ENCODE measurements around the gene PHRF1.
A peak's percentile ranks its signal among the peaks of the same experiment; 100 is the strongest.

The PHRF1 gene

GRCh38 chr11:615504-616319, 39.4 kb downstream of the PHRF1 start, which contains the start of gene IRF7:
IRF7 (minus strand) TSS chr11:615950; CDS start chr11:615364, 586 bp downstream.
- peak; percentile 82 for DNase-seq (ENCODE audit: low spot score)

GRCh38 chr11:616320-617198, 40.3 kb downstream of the PHRF1 start:
- DNase-seq (ENCODE audit: low spot score) = no peak

GRCh38 chr11:617199-617911, 41.1 kb downstream of the PHRF1 start:
- no peak for DNase-seq (ENCODE audit: low spot score)

DNA sequence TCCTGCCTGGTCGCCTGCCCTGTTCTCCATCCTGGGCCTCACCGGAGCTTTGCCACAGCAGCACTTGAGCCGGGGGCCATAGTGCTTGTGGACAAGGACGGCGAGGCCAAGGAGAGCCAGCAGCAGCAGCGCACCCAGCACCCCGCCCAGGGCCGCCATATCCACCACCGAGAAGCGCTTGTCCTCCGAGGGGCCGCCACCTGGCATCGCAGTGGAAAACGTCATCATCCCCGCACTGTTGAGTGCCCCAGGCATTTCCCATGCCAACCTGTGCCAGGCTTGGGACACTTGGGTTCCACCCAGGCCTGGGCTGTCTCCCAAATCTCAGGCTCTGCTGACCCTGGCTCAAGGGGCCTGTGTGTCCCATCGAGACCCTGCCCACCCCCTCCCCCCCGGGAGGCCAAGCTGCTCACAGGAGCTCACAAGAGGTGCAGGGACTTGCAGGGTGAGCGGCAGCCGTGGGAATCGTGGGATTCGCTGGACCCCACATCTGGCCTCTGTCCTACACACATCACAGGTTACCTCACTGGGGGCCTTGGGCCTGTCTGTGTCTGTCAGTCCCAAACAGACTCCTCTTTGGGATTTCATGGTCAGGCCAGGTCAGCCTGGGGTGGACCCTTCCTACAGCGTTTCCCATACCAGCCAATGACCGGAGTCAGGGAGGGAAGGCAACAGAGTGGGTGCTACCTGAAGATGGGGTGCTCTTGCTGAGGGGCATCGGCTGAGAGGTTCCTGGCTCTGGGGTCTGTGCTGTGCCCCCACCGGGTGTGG, 41.8 kb downstream of the PHRF1 start:
- no peak for DNase-seq (ENCODE audit: low spot score)

GRCh38 chr11:618856-619627, 42.8 kb downstream of the PHRF1 start:
- DNase-seq (ENCODE audit: low spot score) = no peak

DNA sequence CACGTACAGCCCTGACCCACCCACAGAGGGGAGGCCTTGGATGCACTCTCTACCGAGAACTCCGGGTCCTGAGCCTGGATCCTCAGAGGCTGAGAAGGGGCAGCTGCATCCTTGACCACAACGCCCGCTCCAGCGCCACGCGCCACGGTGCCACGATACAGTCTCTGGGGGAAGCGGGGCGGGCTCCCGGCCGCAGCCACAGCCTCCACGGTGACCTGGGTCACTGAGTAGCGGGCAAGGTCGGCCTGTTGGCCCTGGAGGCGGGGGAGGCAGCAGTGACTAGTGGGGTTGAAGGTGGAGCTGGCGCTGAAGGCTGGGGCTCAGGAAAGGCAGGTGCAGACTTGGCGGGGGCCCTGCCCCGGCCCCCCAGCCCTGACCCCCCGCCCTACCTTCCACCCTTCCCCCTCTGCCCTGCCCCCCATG, 43.4 kb downstream of the PHRF1 start:
- no peak for DNase-seq (ENCODE audit: low spot score)

DNA sequence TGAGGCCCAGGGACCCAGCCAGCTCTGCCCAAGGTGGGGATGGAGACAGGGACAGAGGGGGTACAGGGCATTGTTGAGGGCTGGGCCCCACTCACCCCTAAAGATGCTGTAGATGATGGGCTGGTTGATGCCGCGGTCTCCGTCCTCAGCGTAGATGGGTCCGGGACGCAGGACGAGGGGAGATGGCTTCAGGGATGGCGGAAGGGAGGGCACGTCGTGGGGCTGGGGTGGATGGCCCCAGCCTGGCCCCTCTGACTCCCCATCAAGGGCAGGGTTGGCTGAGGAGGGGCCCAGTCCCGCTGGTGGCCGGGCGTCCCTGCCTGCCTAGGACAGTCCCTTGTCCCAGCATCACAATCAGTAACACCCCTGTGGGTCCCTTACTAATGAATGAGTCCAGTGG, 43.9 kb downstream of the PHRF1 start:
- no peak for DNase-seq (ENCODE audit: low spot score)

GRCh38 chr11:620935-621814, 44.9 kb downstream of the PHRF1 start:
- DNase-seq (ENCODE audit: low spot score) = no peak

DNA sequence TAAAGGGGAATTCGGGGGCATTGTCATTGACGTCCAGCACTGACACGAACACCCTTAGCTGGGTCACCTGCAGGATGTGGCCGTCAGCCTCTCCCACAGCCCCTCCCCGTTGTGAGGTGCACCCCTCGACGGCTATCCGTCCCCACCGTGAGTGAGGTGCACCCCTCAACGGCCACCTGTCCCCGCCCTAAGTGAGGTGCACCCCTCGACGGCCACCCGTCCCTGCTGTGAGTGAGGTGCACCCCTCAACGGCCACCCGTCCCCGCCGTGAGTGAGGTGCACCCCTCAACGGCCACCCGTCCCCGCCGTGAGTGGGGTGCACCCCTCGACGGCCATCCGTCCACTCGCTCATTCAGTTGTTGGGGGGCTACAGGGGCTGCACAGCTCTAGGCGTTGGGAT, 45.6 kb downstream of the PHRF1 start:
- no peak for DNase-seq (ENCODE audit: low spot score)

DNA sequence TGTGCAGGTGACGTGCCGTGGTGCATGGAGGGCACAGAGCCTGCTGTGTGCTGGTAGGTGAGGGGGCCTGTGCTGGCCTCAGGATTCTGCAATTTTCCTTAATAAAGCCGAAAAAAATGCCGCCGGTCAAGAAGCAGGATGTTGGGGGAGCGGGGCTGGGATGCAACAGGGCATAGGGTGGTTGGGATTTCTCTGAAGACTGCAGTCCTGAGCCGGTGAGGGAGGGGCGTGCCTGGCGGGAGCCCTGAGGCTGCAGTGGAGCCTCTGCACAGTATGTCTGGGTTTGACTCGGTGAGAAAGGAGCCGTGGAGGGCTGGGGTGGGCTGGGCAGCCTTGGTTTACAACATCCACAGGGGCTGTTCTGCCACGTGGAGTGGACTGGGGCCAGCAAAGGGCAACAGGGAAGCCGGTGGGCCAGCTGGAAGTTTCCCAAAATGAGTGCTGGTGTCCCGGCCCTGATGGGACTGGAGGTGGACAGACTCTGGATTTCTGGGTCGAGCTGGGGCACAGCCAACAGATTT, 47.1 kb downstream of the PHRF1 start:
- DNase-seq (ENCODE audit: low spot score) = no peak

GRCh38 chr11:623999-624704, 47.9 kb downstream of the PHRF1 start:
- no peak for DNase-seq (ENCODE audit: low spot score)

GRCh38 chr11:624705-625635, 48.7 kb downstream of the PHRF1 start, which contains the start of gene CDHR5:
CDHR5 (minus strand) TSS chr11:624955; CDS start chr11:624902, 53 bp downstream.
- DNase-seq (ENCODE audit: low spot score) = no peak

- no peak for DNase-seq (ENCODE audit: low spot score)
Observed at GRCh38 chr11:625636-626268, 49.5 kb downstream of the PHRF1 start.

DNA sequence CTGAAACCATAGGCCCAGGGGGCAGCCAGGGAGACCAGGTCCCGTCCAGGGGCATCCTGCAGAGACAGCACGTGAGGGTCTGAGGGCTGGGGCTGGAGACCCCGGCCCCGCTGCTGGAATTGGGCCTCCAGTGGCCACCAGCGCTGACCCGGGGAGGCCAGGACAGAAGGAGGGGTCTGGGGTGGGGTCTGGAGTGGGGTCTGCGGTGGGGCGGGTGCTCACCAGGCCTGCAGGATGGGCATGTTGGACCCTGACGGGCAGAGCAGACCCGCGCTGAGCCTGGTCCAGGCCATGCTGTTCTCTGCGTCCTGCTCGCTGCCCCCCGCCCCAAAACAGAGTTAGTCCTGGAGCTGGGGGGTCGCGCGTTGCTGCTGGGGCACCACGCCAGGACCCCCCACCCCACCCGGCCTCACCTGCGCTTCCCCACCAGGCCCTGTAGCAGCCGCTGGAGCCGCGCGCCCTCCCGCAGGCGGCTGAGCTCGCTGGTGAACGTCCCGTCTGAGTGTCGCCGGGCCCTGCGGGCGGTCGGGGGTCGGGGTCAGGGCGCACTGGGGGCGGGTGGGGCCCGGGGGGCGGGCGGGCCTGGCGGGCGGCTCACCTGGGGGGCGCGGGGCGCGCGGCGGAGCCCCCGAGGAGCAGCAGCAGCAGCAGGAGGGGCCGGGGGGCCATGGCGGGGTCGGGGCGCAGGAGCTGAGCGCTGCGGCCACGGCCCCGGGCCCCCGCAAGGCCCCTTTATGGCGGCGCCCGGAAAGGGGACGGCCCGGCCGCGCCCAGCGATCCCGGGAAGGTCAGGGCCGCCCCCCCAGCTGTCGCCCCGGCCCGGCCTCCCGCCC, 50.4 kb downstream of the PHRF1 start, which contains the start of gene SCT:
Gene SCT, minus strand, starts transcription at position 707 of the 833 bp plus-strand sequence. Its CDS starts 38 bp downstream, at position 669.
- DNase-seq (ENCODE audit: low spot score) = no peak

DNA sequence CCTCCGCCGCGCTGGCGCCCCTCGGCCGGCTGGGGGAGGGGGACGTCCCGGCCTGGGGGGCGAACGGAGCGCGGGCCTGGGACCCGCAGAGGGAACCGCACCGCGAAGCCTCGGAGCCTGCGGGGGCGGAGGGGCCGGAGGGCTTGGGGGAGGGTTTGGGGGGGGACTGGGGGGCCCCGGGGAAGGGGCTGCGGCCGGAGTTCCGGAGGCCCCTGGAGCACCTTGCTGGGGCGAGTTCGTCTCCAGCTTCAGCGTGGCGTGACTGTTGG, 51.0 kb downstream of the PHRF1 start:
- no peak for DNase-seq (ENCODE audit: low spot score)

- DNase-seq (ENCODE audit: low spot score) = no peak
Observed at GRCh38 chr11:628056-628455, 51.8 kb downstream of the PHRF1 start.

Measured in cerebellar cortex (tissue), 1 donor.